Measurements from ENCODE around the gene ZNF511. TPM values are rescaled to one million over a fixed set of nuclear protein-coding genes. Genes with fewer than 3 reads are reported as not detected.
"Not testable (repeated sequence)": the region's sequence is repeated elsewhere in the genome, so short reads cannot be mapped to it uniquely, and the experiment has no call there.

ZNF511 gene
- total RNA-seq, 1 experiment from 2014 or later: 49.0 TPM

GRCh38 chr10:133318494-133319127 lies 9.9 kb downstream of the ZNF511 start:
- ChIA-PET CTCF (interaction anchor here (0.8 kb wide), 1 partner anchor 11 kb away, joined by 6 read pairs; no protein-coding TSS in a partner anchor), POLR2A (no interaction called here), RAD21 (ENCODE audit: low non-redundant PET in 1 of 2, low total read pairs in 2 of 2, uncharacterized antibody in 2 of 2, unreplicated experiment in 2 of 2) (no interaction called here)
- DNase-seq (ENCODE audit: low read depth, low spot score): no peak
- intact Hi-C loops (cut with micrococcal nuclease): no loop called here
- H3K9ac ChIP-seq (ENCODE audit: low read length): peak overlapping the region; percentile 48; the same call in 1 of the 2 replicates
- TF ChIP-seq REST (IDR thresholded peaks at IDR 0.05; ENCODE audit: low read depth) (no peak), CTCF (IDR thresholded peaks at IDR 0.05 in 2 of 3, conservative IDR thresholded peaks at IDR 0.05 in 1 of 3; ENCODE audit: borderline replicate concordance in 1 of 3, insufficient read depth in 1 of 3, low read depth in 2 of 3, low read length in 2 of 3) (peak; percentile 55 to 61 (median 61)), POLR2AphosphoS5 (IDR thresholded peaks at IDR 0.05; ENCODE audit: low read depth, low read length) (peak; percentile 36; the same call in 1 of the 2 replicates), RAD21 (IDR thresholded peaks at IDR 0.05; ENCODE audit: low read depth) (peak; percentile 59), YY1 (IDR thresholded peaks at IDR 0.05; ENCODE audit: extremely low read depth, insufficient replicate concordance, low read depth, low read length) (no peak), EGR1 (IDR thresholded peaks at IDR 0.05; ENCODE audit: low read depth) (no peak; the same call in 1 of the 2 replicates), ZNF274 (IDR thresholded peaks at IDR 0.05; ENCODE audit: low read depth, low read length) (no peak), CBX3 (IDR thresholded peaks at IDR 0.05; ENCODE audit: low read depth) (peak; percentile 61; the same call in 1 of the 2 replicates)
- no peaks in the 10 kb centered on the region for H3K9me3 ChIP-seq (ENCODE audit: control insufficient read depth in 1 of 2, insufficient read depth in 1 of 2, low read depth in 1 of 2, low read length in 2 of 2)
- ATAC-seq: peak; percentile 96
- H3K9me2 ChIP-seq (ENCODE audit: insufficient read depth): no peaks in the 10 kb centered on the region
- no peak overlapping the region for H2AFZ ChIP-seq (ENCODE audit: low read depth, low read length, poor library complexity, severe bottlenecking)
- no peaks in the 10 kb centered on the region; a peak in 1 of 4 replicates for H3K4me1 ChIP-seq (ENCODE audit: control insufficient read depth in 1 of 2, insufficient read depth in 2 of 2, low read length in 2 of 2)
- H4K20me1 ChIP-seq (ENCODE audit: insufficient read depth): no peaks in the 10 kb centered on the region
- H3K27me3 ChIP-seq (ENCODE audit: insufficient read depth, low read length): no peaks in the 10 kb centered on the region
- 0 out of 2 replicates have a peak overlapping the region, but pooled peaks have one; percentile 48 for H3K27ac ChIP-seq (ENCODE audit: low read depth, low read length)
- H3K36me3 ChIP-seq (ENCODE audit: control insufficient read depth in 1 of 2, insufficient read depth in 2 of 2, low read length in 2 of 2): no peaks in the 10 kb centered on the region
- H3K79me2 ChIP-seq (ENCODE audit: insufficient read depth, low read length): no peaks in the 10 kb centered on the region
- no TSS peak for BruUV-seq (replicated peaks)
- peak overlapping the region; percentile 44 to 50 for H3K4me3 ChIP-seq (replicated peaks in 1 of 2; ENCODE audit: low read depth in 1 of 2, low read length in 2 of 2)
- H3K4me2 ChIP-seq (ENCODE audit: low read length): peak overlapping the region; percentile 69

- H3K27me3 ChIP-seq (ENCODE audit: insufficient read depth, low read length); H3K4me3 ChIP-seq (replicated peaks in 1 of 2; ENCODE audit: low read depth in 1 of 2, low read length in 2 of 2); H4K20me1 ChIP-seq (ENCODE audit: insufficient read depth); intact Hi-C loops (cut with micrococcal nuclease); CTCF ChIA-PET; H3K9ac ChIP-seq (ENCODE audit: low read length); H3K4me2 ChIP-seq (ENCODE audit: low read length); H3K9me3 ChIP-seq (ENCODE audit: control insufficient read depth in 1 of 2, insufficient read depth in 1 of 2, low read depth in 1 of 2, low read length in 2 of 2); H3K4me1 ChIP-seq (ENCODE audit: control insufficient read depth in 1 of 2, insufficient read depth in 2 of 2, low read length in 2 of 2); RAD21 ChIA-PET (ENCODE audit: low non-redundant PET in 1 of 2, low total read pairs in 2 of 2, uncharacterized antibody in 2 of 2, unreplicated experiment in 2 of 2); H3K79me2 ChIP-seq (ENCODE audit: insufficient read depth, low read length); H3K27ac ChIP-seq (ENCODE audit: low read depth, low read length); H2AFZ ChIP-seq (ENCODE audit: low read depth, low read length, poor library complexity, severe bottlenecking); BruUV-seq (replicated peaks); H3K36me3 ChIP-seq (ENCODE audit: control insufficient read depth in 1 of 2, insufficient read depth in 2 of 2, low read length in 2 of 2); ATAC-seq; POLR2A ChIA-PET; H3K9me2 ChIP-seq (ENCODE audit: insufficient read depth); DNase-seq (ENCODE audit: low read depth, low spot score): not testable (repeated sequence)
Measured at GRCh38 chr10:133320852-133321422, 12.2 kb downstream of the ZNF511 start.

Data from HCT116 (cell line).